Measurements from ENCODE around the gene ROR2.

Gene ROR2

GRCh38 chr9:91783411-91783810 lies 166.6 kb downstream of the ROR2 start:
- in situ Hi-C loops (cut with HindIII; ENCODE audit: low sequenced_read_pairs) = loop anchor here (25.0 kb wide), 1 partner anchor 254 kb away; no protein-coding TSS in a partner anchor

- in situ Hi-C loops (cut with HindIII; ENCODE audit: low sequenced_read_pairs) = loop anchor here (25.0 kb wide), 1 partner anchor 255 kb away; no protein-coding TSS in a partner anchor
These were observed 167.3 kb downstream of the ROR2 start for GRCh38 chr9:91782708-91783214.

GRCh38 chr9:91781906-91782305 lies 168.1 kb downstream of the ROR2 start:
- in situ Hi-C loops (cut with HindIII; ENCODE audit: low sequenced_read_pairs) = loop anchor here (25.0 kb wide), 1 partner anchor 255 kb away; no protein-coding TSS in a partner anchor

GRCh38 chr9:91781116-91781515 lies 168.9 kb downstream of the ROR2 start:
- in situ Hi-C loops (cut with HindIII; ENCODE audit: low sequenced_read_pairs) = loop anchor here (25.0 kb wide), 1 partner anchor 256 kb away; no protein-coding TSS in a partner anchor

GRCh38 chr9:91778031-91778430 lies 172.0 kb downstream of the ROR2 start:
- in situ Hi-C loops (cut with HindIII; ENCODE audit: low sequenced_read_pairs) = loop anchor here (10.0 to 25.0 kb wide), 2 partner anchors 107 to 259 kb away; no protein-coding TSS in a partner anchor

- in situ Hi-C loops (cut with HindIII; ENCODE audit: low sequenced_read_pairs) = loop anchor here (10.0 to 25.0 kb wide), 2 partner anchors 107 to 260 kb away; no protein-coding TSS in a partner anchor
These were observed 172.7 kb downstream of the ROR2 start for GRCh38 chr9:91777292-91777830.

GRCh38 chr9:91776409-91777291 lies 173.4 kb downstream of the ROR2 start:
- in situ Hi-C loops (cut with HindIII; ENCODE audit: low sequenced_read_pairs) = loop anchor here (10.0 to 25.0 kb wide), 2 partner anchors 108 to 261 kb away; no protein-coding TSS in a partner anchor

GRCh38 chr9:91775708-91776028 lies 174.4 kb downstream of the ROR2 start:
- in situ Hi-C loops (cut with HindIII; ENCODE audit: low sequenced_read_pairs) = loop anchor here (10.0 to 25.0 kb wide), 2 partner anchors 109 to 262 kb away; no protein-coding TSS in a partner anchor

GRCh38 chr9:91775011-91775707 lies 174.9 kb downstream of the ROR2 start:
- in situ Hi-C loops (cut with HindIII; ENCODE audit: low sequenced_read_pairs) = loop anchor here (10.0 to 25.0 kb wide), 2 partner anchors 110 to 262 kb away; no protein-coding TSS in a partner anchor

- in situ Hi-C loops (cut with HindIII; ENCODE audit: low sequenced_read_pairs) = loop anchor here (10.0 kb wide), 1 partner anchor 112 kb away; no protein-coding TSS in a partner anchor
These were observed 176.9 kb downstream of the ROR2 start for GRCh38 chr9:91773156-91773555.

GRCh38 chr9:91771864-91772263 lies 178.2 kb downstream of the ROR2 start:
- in situ Hi-C loops (cut with HindIII; ENCODE audit: low sequenced_read_pairs) = loop anchor here (10.0 kb wide), 1 partner anchor 113 kb away; no protein-coding TSS in a partner anchor

- in situ Hi-C loops (cut with HindIII; ENCODE audit: low sequenced_read_pairs) = loop anchor here (10.0 kb wide), 1 partner anchor 114 kb away; no protein-coding TSS in a partner anchor
These were observed 179.0 kb downstream of the ROR2 start for GRCh38 chr9:91771027-91771426.

GRCh38 chr9:91770229-91770628 lies 179.8 kb downstream of the ROR2 start:
- in situ Hi-C loops (cut with HindIII; ENCODE audit: low sequenced_read_pairs) = loop anchor here (10.0 kb wide), 1 partner anchor 115 kb away; no protein-coding TSS in a partner anchor

- in situ Hi-C loops (cut with HindIII; ENCODE audit: low sequenced_read_pairs) = no loop called here
These were observed 180.8 kb downstream of the ROR2 start for GRCh38 chr9:91768977-91769916.

- in situ Hi-C loops (cut with HindIII; ENCODE audit: low sequenced_read_pairs) = no loop called here
These were observed 181.5 kb downstream of the ROR2 start for GRCh38 chr9:91768507-91768906.

GRCh38 chr9:91766315-91767069 lies 183.5 kb downstream of the ROR2 start:
- in situ Hi-C loops (cut with HindIII; ENCODE audit: low sequenced_read_pairs) = no loop called here

- in situ Hi-C loops (cut with HindIII; ENCODE audit: low sequenced_read_pairs) = no loop called here
These were observed 184.7 kb downstream of the ROR2 start for GRCh38 chr9:91765296-91765695.

- in situ Hi-C loops (cut with HindIII; ENCODE audit: low sequenced_read_pairs) = no loop called here
These were observed 185.4 kb downstream of the ROR2 start for GRCh38 chr9:91764661-91765060.

- in situ Hi-C loops (cut with HindIII; ENCODE audit: low sequenced_read_pairs) = no loop called here
These were observed 188.7 kb downstream of the ROR2 start for GRCh38 chr9:91761362-91761761.
